IPS-NIHi7 (cell line): ENCODE results near the gene TMEM51.
"Not testable (repeated sequence)": the region's sequence is repeated elsewhere in the genome, so short reads cannot be mapped to it uniquely, and the experiment has no call there.

Experiments
- DNase-seq: peaks from one replicate; pipeline ENCODE4 v3.0.0; 2012; ENCODE audit warnings: mixed read lengths; ENCODE audit errors: extremely low spot score

The TMEM51 gene

GRCh38 chr1:15125101-15125745 lies 28.3 kb upstream of the TMEM51 start:
- DNase-seq: no peak

GRCh38 chr1:15128077-15128476 lies 25.5 kb upstream of the TMEM51 start:
- no peak for DNase-seq

- peak; percentile 93 for DNase-seq
Observed at GRCh38 chr1:15128520-15129313, 24.8 kb upstream of the TMEM51 start.

GRCh38 chr1:15129944-15130343 lies 23.6 kb upstream of the TMEM51 start:
- DNase-seq: no peak

GRCh38 chr1:15130607-15131006 lies 22.9 kb upstream of the TMEM51 start:
- no peak for DNase-seq

- DNase-seq: no peak
Observed at GRCh38 chr1:15132965-15133364, 20.6 kb upstream of the TMEM51 start.

- DNase-seq: no peak
Observed at GRCh38 chr1:15134285-15134684, 19.3 kb upstream of the TMEM51 start.

GRCh38 chr1:15135604-15136003 lies 17.9 kb upstream of the TMEM51 start:
- not testable (repeated sequence) for DNase-seq

GRCh38 chr1:15137809-15138208 lies 15.7 kb upstream of the TMEM51 start:
- DNase-seq: no peak

GRCh38 chr1:15139654-15140350 lies 13.7 kb upstream of the TMEM51 start:
- DNase-seq: peak; percentile 77

GRCh38 chr1:15141935-15142539 lies 11.5 kb upstream of the TMEM51 start:
- no peak for DNase-seq

GRCh38 chr1:15145327-15145726 lies 8.2 kb upstream of the TMEM51 start:
- DNase-seq: no peak

- no peak for DNase-seq
Observed at GRCh38 chr1:15146142-15146680, 7.3 kb upstream of the TMEM51 start.

- no peak for DNase-seq
Observed at GRCh38 chr1:15146971-15147376, 6.6 kb upstream of the TMEM51 start.

GRCh38 chr1:15148004-15148403 lies 5.5 kb upstream of the TMEM51 start:
- DNase-seq: no peak

- DNase-seq: no peak
Observed at GRCh38 chr1:15148475-15148874, 5.1 kb upstream of the TMEM51 start.

- no peak for DNase-seq
Observed at GRCh38 chr1:15148941-15149340, 4.6 kb upstream of the TMEM51 start.

GRCh38 chr1:15150376-15150775 lies 3.2 kb upstream of the TMEM51 start:
- DNase-seq: no peak

- no peak for DNase-seq
Observed at GRCh38 chr1:15151377-15151806, 2.2 kb upstream of the TMEM51 start.

- no peak for DNase-seq
Observed at GRCh38 chr1:15151871-15152270, 1.7 kb upstream of the TMEM51 start.

GRCh38 chr1:15152318-15153183 lies 996 bp upstream of the TMEM51 start:
- peak; percentile 85 for DNase-seq
